ENCODE results near the gene C17orf114.
"Not testable (repeated sequence)": the region's sequence is repeated elsewhere in the genome, so short reads cannot be mapped to it uniquely, and the experiment has no call there.

The C17orf114 gene

GRCh38 chr17:4802228-4802627, at the start of gene C17orf114:
Gene C17orf114, minus strand, starts transcription at chr17:4802328.
- DNase-seq = no peak

DNA sequence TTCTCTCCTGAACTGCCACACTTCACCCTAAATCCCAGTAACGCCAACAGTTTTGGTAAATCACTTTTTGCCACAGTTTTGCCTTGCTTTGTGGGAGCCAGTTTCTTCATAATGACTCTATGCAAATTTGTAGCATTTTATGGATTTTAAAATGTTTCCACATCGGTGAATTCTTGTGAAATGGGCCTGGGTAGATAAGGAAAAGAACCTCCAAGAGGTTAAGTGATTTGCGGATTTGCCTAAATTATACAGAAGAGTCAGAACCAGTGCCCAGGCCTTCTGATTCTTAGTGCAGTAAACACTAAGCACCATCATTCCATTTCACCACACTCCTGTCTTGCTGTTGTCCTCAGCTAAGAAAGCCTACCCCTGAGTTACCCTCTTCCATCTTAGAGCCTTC, 49.0 kb upstream of the C17orf114 start:
- no peak for DNase-seq

GRCh38 chr17:4850246-4850645, 48.1 kb upstream of the C17orf114 start:
- no peak for DNase-seq

- no peak for DNase-seq
Measured at GRCh38 chr17:4849011-4849536, 46.9 kb upstream of the C17orf114 start.

GRCh38 chr17:4846635-4847390, 44.7 kb upstream of the C17orf114 start:
- DNase-seq = no peak

GRCh38 chr17:4845118-4845517, 43.0 kb upstream of the C17orf114 start:
- DNase-seq = no peak

GRCh38 chr17:4843321-4844000, 41.3 kb upstream of the C17orf114 start:
- no peak for DNase-seq

GRCh38 chr17:4842376-4842775, 40.2 kb upstream of the C17orf114 start:
- no peak for DNase-seq

DNA sequence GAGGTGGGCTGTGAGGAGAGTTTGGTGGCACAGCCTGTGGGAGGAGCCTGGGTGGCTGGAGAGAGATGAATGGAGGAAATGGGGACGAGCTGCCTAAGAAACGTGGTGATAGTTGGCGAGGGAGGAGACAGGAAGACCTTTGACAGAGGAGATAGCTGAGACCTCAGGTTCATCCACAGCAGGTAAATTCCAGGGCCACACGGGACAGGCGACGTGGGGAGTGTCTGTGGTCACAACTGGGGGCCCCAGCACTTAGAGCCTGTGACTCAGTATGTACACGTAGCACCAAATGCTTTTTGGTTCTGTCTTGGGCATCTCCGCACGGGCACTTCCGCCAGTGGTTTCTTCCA, 38.7 kb upstream of the C17orf114 start:
- peak in 1 of 2 experiments; percentile 40 for DNase-seq

GRCh38 chr17:4839965-4840892, 38.1 kb upstream of the C17orf114 start:
- no peak for DNase-seq

GRCh38 chr17:4839221-4839620, 37.1 kb upstream of the C17orf114 start:
- no peak for DNase-seq

- no peak for DNase-seq
Measured at GRCh38 chr17:4838309-4838785, 36.2 kb upstream of the C17orf114 start.

GRCh38 chr17:4837471-4838308, 35.6 kb upstream of the C17orf114 start:
- no peak for DNase-seq

GRCh38 chr17:4836221-4836620, 34.1 kb upstream of the C17orf114 start:
- no peak for DNase-seq

DNA sequence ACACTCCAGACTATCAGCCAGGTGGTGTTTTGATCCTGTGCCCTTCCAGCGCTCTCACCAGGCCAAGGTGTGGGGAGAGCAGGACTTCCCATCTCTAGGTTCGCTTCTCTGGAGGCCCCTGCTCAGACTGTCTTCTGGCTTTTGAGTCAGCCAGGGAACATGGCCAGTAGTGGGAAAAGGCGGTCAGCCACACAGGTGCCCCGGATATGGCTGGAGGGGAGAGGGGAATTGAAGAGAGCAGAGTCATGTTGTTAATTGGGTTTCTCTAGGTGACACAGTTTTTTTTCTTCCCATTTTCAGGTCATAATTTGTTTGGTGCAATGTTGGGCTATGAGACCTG, 32.5 kb upstream of the C17orf114 start:
- no peak for DNase-seq

- peak; percentile 28 to 31 for DNase-seq
Measured at GRCh38 chr17:4833941-4834680, 32.0 kb upstream of the C17orf114 start.

- peak; percentile 89 to 93 for DNase-seq
Measured at GRCh38 chr17:4833178-4833940, 31.2 kb upstream of the C17orf114 start, which contains the start of gene MINK1. Gene MINK1, plus strand, starts transcription at chr17:4833340. Its CDS starts 244 bp downstream, at chr17:4833584.

GRCh38 chr17:4832829-4833177, 30.7 kb upstream of the C17orf114 start:
- DNase-seq = not testable (repeated sequence)

- no peak for DNase-seq
Measured at GRCh38 chr17:4827399-4827798, 25.3 kb upstream of the C17orf114 start.

GRCh38 chr17:4823373-4824089, 21.4 kb upstream of the C17orf114 start:
- no peak for DNase-seq

All from activated T-cell treated with anti-CD3 and anti-CD28 coated beads, Interleukin-2, amount 50 U/mL, for 48 hours (primary cell).